Sigmoid colon (tissue), 7 donors: ENCODE data around the gene SPATC1L. TPM values are rescaled to one million over a fixed set of nuclear protein-coding genes. Genes with fewer than 3 reads are reported as not detected.
A peak's percentile ranks its signal among the peaks of the same experiment; 100 is the strongest.

Experiments used
- DNase-seq: peaks from one replicate; pipeline ENCODE4 v3.0.0-alpha.2; 2019
- H3K27ac ChIP-seq, 4 donors: fragments of 200-600 bp; sonication (generic); one replicate each; pipeline ENCODE4 v1.5.1; 2016 to 2019; ENCODE audit warnings: mild to moderate bottlenecking in 1 of 4
- H3K27me3 ChIP-seq, 3 donors: fragments of 200-600 bp; sonication (generic); one replicate each; pipeline ENCODE4 v1.5.1; 2019; ENCODE audit warnings: mild to moderate bottlenecking in 1 of 3
- H3K36me3 ChIP-seq, 4 donors: fragments of 200-600 bp; sonication (generic); one replicate each; pipeline ENCODE4 v1.5.1; 2016 to 2019
- H3K4me1 ChIP-seq, 4 donors: fragments of 200-600 bp; sonication (generic); one replicate each; pipeline ENCODE4 v1.5.1; 2017 to 2019
- H3K4me3 ChIP-seq, 4 donors: fragments of 200-600 bp; sonication (generic); one replicate each; pipeline ENCODE4 v1.5.1; 2017 to 2019; ENCODE audit warnings: mild to moderate bottlenecking in 2 of 4, moderate library complexity in 1 of 4
- H3K9me3 ChIP-seq, 4 donors: fragments of 200-600 bp in 3 of 4; sonication (generic) in 3 of 4; one replicate each; pipeline versions ENCODE4 v1.5.1 to v1.6.1; 2013 to 2019
- CTCF ChIP-seq, 4 experiments: fragments of 450-650 bp in 3 of 4; fragments of 200-600 bp in 1 of 4; IDR thresholded peaks; one replicate each; pipeline ENCODE4 v1.5.1; 2016 to 2019; ENCODE audit warnings: antibody characterized with exemption in 4 of 4, mild to moderate bottlenecking in 3 of 4, moderate library complexity in 2 of 4
- EP300 ChIP-seq, 4 donors: sonication (generic); formaldehyde crosslinking; IDR thresholded peaks; one replicate each; pipeline ENCODE4 v1.6.1; 2017; ENCODE audit warnings: antibody characterized with exemption in 4 of 4
- POLR2A ChIP-seq, 2 donors: fragments of 450-650 bp; IDR thresholded peaks; one replicate each; pipeline ENCODE4 v1.6.1; 2016; ENCODE audit warnings: antibody characterized with exemption in 2 of 2, mild to moderate bottlenecking in 2 of 2, moderate library complexity in 2 of 2
- POLR2AphosphoS5 ChIP-seq, 4 donors: sonication (generic); formaldehyde crosslinking; IDR thresholded peaks; one replicate each; pipeline ENCODE4 v1.6.1; 2017; ENCODE audit warnings: antibody characterized with exemption in 4 of 4
- whole genome bisulfite sequencing, 2 donors: extraction: QIAGEN DNeasy Blood & Tissue Kit; methylation state at CpG; one replicate each; pipeline ENCODE4 v1.1.7; 2013; 5-methylcytosine and 5-hydroxymethylcytosine counted together
- intact Hi-C: fragments of 100-400 bp; cut with DNase I; formaldehyde crosslinking; loops from one replicate; pipeline ENCODE4 v1.15.1; 2023
- polyA plus RNA-seq, 3 donors: library from polyadenylated mRNA; stranded (reverse); fragments of 200-250 nt; gene quantifications; one replicate each; pipeline ENCODE4 v1.2.3, GENCODE V29; 2013
- total RNA-seq, 4 donors: library from RNA; depleted of rRNA; stranded (reverse); fragments of >200 nt; gene quantifications; one replicate each; pipeline ENCODE4 v1.1.0, GENCODE V29; 2016
- donor health status: healthy with polysubstance abuse.
- donor health status: Bipolar disorder and iron deficiency.
- donor health status: healthy.

Gene SPATC1L
- total and polyA plus RNA-seq, 7 donors = 0.95 to 18.3 (median 7.8) TPM

GRCh38 chr21:46117586-46118315 is 66.5 kb downstream of the SPATC1L start:
- H3K9me3 ChIP-seq = no peaks in the 10 kb centered on the region
- peak overlapping the region; percentile 19 to 63 (median 48) for H3K27ac ChIP-seq
- intact Hi-C loops = no loop called here
- WGBS, 2 donors = 71 to 80% methylated on average over 29 of the region's 29 CpGs
- H3K36me3 ChIP-seq = peaks cover 86 to 100% (median 100%) of the 10 kb centered on the region in 4 donors
- H3K4me1 ChIP-seq = no peaks in the 10 kb centered on the region
- TF ChIP-seq POLR2AphosphoS5 (IDR thresholded peaks at IDR 0.05) (no peak), CTCF (IDR thresholded peaks at IDR 0.05) (no peak), POLR2A (IDR thresholded peaks at IDR 0.05) (no peak)
- H3K27me3 ChIP-seq = no peaks in the 10 kb centered on the region
- DNase-seq = peak; percentile 63
- no peak overlapping the region for H3K4me3 ChIP-seq

- no peaks in the 10 kb centered on the region for H3K9me3 ChIP-seq
- peaks cover 86 to 100% (median 100%) of the 10 kb centered on the region in 4 donors for H3K36me3 ChIP-seq
- no peaks in the 10 kb centered on the region for H3K4me1 ChIP-seq
- peak overlapping the region in 3 of 4 donors; percentile 41 to 63 (median 56) for H3K27ac ChIP-seq
- H3K27me3 ChIP-seq = no peaks in the 10 kb centered on the region
- DNase-seq = peak; percentile 63
- H3K4me3 ChIP-seq = no peak overlapping the region
- intact Hi-C loops = no loop called here
- 68 to 84% methylated on average over 24 of the region's 24 CpGs for WGBS, 2 donors
- TF ChIP-seq POLR2AphosphoS5 (IDR thresholded peaks at IDR 0.05) (no peak), CTCF (IDR thresholded peaks at IDR 0.05) (no peak), EP300 (IDR thresholded peaks at IDR 0.05) (no peak), POLR2A (IDR thresholded peaks at IDR 0.05) (no peak)
These were observed 67.3 kb downstream of the SPATC1L start for GRCh38 chr21:46116776-46117585.

GRCh38 chr21:46116189-46116775 is 68.0 kb downstream of the SPATC1L start:
- TF ChIP-seq POLR2A (IDR thresholded peaks at IDR 0.05) (no peak), EP300 (IDR thresholded peaks at IDR 0.05) (no peak), POLR2AphosphoS5 (IDR thresholded peaks at IDR 0.05) (no peak), CTCF (IDR thresholded peaks at IDR 0.05) (no peak)
- H3K9me3 ChIP-seq = no peaks in the 10 kb centered on the region
- intact Hi-C loops = no loop called here
- peak overlapping the region in 3 of 4 donors; percentile 41 to 63 (median 56) for H3K27ac ChIP-seq
- whole genome bisulfite sequencing, 2 donors = 83 to 91% methylated on average over 20 of the region's 20 CpGs
- no peaks in the 10 kb centered on the region for H3K27me3 ChIP-seq
- no peak overlapping the region for H3K4me3 ChIP-seq
- peaks cover 0 to 2% (median under 1%) of the 10 kb centered on the region in 4 donors for H3K4me1 ChIP-seq
- peak; percentile 65 for DNase-seq
- H3K36me3 ChIP-seq = peaks cover 82 to 96% (median 96%) of the 10 kb centered on the region in 4 donors

- no peaks in the 10 kb centered on the region for H3K27me3 ChIP-seq
- peaks cover 75 to 90% (median 89%) of the 10 kb centered on the region in 4 donors for H3K36me3 ChIP-seq
- DNase-seq = peak; percentile 50
- H3K4me1 ChIP-seq = peaks cover 0 to 9% (median 7%) of the 10 kb centered on the region in 4 donors
- TF ChIP-seq EP300 (IDR thresholded peaks at IDR 0.05) (no peak), CTCF (IDR thresholded peaks at IDR 0.05) (no peak), POLR2AphosphoS5 (IDR thresholded peaks at IDR 0.05) (no peak), POLR2A (IDR thresholded peaks at IDR 0.05) (no peak)
- H3K27ac ChIP-seq = peak overlapping the region in 3 of 4 donors; percentile 24 to 56 (median 41)
- H3K9me3 ChIP-seq = no peaks in the 10 kb centered on the region
- intact Hi-C loops = no loop called here
- H3K4me3 ChIP-seq = no peak overlapping the region
- WGBS, 2 donors = 84 to 91% methylated on average over 17 of the region's 17 CpGs
These were observed 68.6 kb downstream of the SPATC1L start for GRCh38 chr21:46115441-46116188.
